ENCODE measurements around the gene CRYL1. TPM values are rescaled to one million over a fixed set of nuclear protein-coding genes. Genes with fewer than 3 reads are reported as not detected.

Gene CRYL1
- total and polyA plus RNA-seq, 2 of the 13 experiments (the other 11 are each of a cell fraction or from before 2014, with no cell fraction given), result 57.2 to 115 TPM

DNA sequence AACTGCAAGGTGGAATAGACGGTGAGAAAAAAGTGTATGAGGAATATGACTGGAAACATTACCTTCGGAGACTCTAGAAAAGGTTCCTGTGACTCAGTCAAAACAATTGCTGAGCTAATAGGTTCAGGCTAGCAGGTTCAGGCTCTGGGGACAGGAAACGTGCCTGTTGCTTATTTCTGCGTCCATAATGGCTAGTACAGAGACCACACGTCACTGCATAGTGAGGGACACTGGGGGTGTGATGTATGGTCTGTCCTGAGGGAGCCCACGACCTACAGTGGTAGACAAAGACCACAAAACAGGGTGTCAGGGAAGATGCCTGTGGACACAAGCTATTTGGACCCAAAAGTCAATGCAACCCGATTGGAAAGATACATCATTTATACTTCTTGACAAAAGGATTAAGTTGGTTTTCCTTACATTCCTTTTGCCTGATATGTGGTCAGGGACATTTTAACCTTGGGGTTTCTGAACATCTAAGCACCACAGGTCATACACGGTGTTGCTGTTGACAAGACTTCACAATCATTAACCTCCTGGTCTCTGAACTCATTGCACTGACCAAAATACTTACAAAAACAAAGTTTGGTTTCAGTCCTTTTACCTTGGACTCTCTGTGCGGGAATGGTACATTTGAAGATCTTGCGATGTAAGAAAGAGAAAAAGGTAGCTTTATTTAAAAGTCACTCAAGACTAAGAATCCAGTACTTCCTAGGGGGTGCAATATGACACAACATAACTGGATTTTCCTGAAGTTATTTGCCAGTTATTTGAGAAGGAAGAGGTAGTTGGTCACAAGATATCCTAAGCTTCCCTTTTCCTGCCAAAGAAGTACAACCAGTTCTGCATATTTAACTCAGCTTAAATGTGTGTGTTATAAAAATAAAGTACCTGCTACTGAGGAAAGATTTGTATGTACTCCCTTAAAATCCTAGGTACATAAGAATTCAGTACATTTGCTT, 20.0 kb downstream of the CRYL1 start (continued):
- TF ChIP-seq, protein P1, sequence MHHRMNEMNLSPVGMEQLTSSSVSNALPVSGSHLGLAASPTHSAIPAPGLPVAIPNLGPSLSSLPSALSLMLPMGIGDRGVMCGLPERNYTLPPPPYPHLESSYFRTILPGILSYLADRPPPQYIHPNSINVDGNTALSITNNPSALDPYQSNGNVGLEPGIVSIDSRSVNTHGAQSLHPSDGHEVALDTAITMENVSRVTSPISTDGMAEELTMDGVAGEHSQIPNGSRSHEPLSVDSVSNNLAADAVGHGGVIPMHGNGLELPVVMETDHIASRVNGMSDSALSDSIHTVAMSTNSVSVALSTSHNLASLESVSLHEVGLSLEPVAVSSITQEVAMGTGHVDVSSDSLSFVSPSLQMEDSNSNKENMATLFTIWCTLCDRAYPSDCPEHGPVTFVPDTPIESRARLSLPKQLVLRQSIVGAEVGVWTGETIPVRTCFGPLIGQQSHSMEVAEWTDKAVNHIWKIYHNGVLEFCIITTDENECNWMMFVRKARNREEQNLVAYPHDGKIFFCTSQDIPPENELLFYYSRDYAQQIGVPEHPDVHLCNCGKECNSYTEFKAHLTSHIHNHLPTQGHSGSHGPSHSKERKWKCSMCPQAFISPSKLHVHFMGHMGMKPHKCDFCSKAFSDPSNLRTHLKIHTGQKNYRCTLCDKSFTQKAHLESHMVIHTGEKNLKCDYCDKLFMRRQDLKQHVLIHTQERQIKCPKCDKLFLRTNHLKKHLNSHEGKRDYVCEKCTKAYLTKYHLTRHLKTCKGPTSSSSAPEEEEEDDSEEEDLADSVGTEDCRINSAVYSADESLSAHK (CRISPR knock-in tag; IDR thresholded peaks at IDR 0.05; ENCODE audit: borderline replicate concordance), result no peak
- no peak for TF ChIP-seq ZNF33B (CRISPR knock-in tag; IDR thresholded peaks at IDR 0.05)
- TF ChIP-seq, protein P2, sequence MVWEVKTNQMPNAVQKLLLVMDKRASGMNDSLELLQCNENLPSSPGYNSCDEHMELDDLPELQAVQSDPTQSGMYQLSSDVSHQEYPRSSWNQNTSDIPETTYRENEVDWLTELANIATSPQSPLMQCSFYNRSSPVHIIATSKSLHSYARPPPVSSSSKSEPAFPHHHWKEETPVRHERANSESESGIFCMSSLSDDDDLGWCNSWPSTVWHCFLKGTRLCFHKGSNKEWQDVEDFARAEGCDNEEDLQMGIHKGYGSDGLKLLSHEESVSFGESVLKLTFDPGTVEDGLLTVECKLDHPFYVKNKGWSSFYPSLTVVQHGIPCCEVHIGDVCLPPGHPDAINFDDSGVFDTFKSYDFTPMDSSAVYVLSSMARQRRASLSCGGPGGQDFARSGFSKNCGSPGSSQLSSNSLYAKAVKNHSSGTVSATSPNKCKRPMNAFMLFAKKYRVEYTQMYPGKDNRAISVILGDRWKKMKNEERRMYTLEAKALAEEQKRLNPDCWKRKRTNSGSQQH (CRISPR knock-in tag; IDR thresholded peaks at IDR 0.05; ENCODE audit: low read depth), result no peak
- 0 out of 2 replicates have a peak, but pooled peaks have one; percentile 38 for TF ChIP-seq ZNF670 (CRISPR knock-in tag; IDR thresholded peaks at IDR 0.05; ENCODE audit: borderline replicate concordance)
- TF ChIP-seq TARDBP (CRISPR knock-in tag; IDR thresholded peaks at IDR 0.05), result peak; percentile 94
- TF ChIP-seq, protein P3, sequence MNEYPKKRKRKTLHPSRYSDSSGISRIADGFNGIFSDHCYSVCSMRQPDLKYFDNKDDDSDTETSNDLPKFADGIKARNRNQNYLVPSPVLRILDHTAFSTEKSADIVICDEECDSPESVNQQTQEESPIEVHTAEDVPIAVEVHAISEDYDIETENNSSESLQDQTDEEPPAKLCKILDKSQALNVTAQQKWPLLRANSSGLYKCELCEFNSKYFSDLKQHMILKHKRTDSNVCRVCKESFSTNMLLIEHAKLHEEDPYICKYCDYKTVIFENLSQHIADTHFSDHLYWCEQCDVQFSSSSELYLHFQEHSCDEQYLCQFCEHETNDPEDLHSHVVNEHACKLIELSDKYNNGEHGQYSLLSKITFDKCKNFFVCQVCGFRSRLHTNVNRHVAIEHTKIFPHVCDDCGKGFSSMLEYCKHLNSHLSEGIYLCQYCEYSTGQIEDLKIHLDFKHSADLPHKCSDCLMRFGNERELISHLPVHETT (CRISPR knock-in tag; conservative IDR thresholded peaks at IDR 0.05), result 0 out of 2 replicates have a peak, but pooled peaks have one; percentile 13
- TF ChIP-seq, protein P4, sequence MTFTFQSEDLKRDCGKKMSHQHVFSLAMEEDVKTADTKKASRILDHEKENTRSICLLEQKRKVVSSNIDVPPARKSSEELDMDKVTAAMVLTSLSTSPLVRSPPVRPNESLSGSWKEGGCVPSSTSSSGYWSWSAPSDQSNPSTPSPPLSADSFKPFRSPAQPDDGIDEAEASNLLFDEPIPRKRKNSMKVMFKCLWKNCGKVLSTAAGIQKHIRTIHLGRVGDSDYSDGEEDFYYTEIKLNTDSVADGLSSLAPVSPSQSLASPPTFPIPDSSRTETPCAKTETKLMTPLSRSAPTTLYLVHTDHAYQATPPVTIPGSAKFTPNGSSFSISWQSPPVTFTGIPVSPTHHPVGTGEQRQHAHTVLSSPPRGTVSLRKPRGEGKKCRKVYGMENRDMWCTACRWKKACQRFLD (CRISPR knock-in tag; IDR thresholded peaks at IDR 0.05; ENCODE audit: borderline replicate concordance), result no peak
- TF ChIP-seq, protein P5, sequence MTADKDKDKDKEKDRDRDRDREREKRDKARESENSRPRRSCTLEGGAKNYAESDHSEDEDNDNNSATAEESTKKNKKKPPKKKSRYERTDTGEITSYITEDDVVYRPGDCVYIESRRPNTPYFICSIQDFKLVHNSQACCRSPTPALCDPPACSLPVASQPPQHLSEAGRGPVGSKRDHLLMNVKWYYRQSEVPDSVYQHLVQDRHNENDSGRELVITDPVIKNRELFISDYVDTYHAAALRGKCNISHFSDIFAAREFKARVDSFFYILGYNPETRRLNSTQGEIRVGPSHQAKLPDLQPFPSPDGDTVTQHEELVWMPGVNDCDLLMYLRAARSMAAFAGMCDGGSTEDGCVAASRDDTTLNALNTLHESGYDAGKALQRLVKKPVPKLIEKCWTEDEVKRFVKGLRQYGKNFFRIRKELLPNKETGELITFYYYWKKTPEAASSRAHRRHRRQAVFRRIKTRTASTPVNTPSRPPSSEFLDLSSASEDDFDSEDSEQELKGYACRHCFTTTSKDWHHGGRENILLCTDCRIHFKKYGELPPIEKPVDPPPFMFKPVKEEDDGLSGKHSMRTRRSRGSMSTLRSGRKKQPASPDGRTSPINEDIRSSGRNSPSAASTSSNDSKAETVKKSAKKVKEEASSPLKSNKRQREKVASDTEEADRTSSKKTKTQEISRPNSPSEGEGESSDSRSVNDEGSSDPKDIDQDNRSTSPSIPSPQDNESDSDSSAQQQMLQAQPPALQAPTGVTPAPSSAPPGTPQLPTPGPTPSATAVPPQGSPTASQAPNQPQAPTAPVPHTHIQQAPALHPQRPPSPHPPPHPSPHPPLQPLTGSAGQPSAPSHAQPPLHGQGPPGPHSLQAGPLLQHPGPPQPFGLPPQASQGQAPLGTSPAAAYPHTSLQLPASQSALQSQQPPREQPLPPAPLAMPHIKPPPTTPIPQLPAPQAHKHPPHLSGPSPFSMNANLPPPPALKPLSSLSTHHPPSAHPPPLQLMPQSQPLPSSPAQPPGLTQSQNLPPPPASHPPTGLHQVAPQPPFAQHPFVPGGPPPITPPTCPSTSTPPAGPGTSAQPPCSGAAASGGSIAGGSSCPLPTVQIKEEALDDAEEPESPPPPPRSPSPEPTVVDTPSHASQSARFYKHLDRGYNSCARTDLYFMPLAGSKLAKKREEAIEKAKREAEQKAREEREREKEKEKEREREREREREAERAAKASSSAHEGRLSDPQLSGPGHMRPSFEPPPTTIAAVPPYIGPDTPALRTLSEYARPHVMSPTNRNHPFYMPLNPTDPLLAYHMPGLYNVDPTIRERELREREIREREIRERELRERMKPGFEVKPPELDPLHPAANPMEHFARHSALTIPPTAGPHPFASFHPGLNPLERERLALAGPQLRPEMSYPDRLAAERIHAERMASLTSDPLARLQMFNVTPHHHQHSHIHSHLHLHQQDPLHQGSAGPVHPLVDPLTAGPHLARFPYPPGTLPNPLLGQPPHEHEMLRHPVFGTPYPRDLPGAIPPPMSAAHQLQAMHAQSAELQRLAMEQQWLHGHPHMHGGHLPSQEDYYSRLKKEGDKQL (CRISPR knock-in tag; IDR thresholded peaks at IDR 0.05; ENCODE audit: low read depth), result 0 out of 2 replicates have a peak, but pooled peaks have one; percentile 39
- TF ChIP-seq ZNF790 (CRISPR knock-in tag; IDR thresholded peaks at IDR 0.05; ENCODE audit: borderline replicate concordance), result no peak
- TF ChIP-seq GATA4 (IDR thresholded peaks at IDR 0.05; ENCODE audit: borderline replicate concordance, low read depth), result peak; percentile 48; the same call in 1 of the 2 replicates
- peak; percentile 91 for TF ChIP-seq NCOA2 (CRISPR knock-in tag; IDR thresholded peaks at IDR 0.05)
- TF ChIP-seq, protein P6, sequence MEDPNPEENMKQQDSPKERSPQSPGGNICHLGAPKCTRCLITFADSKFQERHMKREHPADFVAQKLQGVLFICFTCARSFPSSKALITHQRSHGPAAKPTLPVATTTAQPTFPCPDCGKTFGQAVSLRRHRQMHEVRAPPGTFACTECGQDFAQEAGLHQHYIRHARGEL (CRISPR knock-in tag; IDR thresholded peaks at IDR 0.05), result no peak
- TF ChIP-seq FOXO1 (CRISPR knock-in tag; IDR thresholded peaks at IDR 0.05), result peak; percentile 86

Data from HepG2 (cell line).